Measurements from ENCODE around the gene PATL1. TPM values are rescaled to one million over a fixed set of nuclear protein-coding genes. Genes with fewer than 3 reads are reported as not detected.

PATL1 gene
- total and polyA plus RNA-seq, 2 experiments from 2014 or later, result 12.9 to 19.6 TPM

DNA sequence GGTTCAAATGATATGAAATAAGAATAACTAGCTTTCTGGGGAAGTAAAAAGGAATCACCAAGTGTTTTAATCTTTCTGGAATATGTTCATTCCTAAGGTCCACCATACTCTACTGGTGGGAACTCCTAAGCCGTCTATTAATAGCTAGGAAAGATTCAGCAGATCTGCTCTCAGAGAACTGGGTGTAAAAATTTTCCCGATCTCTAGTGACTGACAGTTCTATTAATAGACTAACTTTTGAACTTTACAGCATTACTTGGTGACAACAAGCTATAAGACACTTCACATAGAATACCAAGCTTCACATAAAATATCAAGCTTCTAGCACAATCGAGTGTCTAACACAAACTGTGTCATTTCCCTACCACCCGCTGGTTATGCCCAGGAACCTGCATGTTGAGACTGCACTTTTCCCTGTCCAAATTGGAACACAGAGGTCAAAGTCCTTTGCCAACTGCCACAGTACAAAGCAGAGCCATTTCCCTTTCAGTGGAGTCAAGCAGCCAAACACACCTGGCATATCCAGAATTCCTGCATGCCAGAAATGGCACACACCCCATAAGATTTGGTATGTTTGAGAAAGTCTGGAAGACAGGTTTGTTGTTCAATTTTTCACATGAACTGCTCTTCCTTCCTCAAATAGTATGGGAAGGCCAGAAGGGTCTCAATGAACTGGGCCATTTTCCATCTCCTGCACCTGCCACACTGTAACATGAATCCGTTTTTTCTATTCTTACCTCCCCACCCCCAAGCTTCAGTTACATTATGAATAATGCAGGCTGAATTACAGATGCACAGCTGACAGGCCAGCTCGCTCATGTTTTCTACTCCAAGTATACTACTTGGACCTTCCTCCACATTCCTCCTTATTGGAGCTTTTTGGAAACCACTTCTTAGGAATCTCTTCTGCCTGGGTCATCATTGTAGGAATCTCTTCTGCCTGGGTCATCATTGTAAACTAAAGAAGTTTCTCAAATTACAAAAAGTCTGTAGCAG is 57.0 kb downstream of the PATL1 start (continued):
- TF ChIP-seq ZNF331 (CRISPR knock-in tag; IDR thresholded peaks at IDR 0.05; ENCODE audit: low read depth) (no peak), EZH2 (IDR thresholded peaks at IDR 0.05; ENCODE audit: low read depth, unreplicated experiment) (no peak)

DNA sequence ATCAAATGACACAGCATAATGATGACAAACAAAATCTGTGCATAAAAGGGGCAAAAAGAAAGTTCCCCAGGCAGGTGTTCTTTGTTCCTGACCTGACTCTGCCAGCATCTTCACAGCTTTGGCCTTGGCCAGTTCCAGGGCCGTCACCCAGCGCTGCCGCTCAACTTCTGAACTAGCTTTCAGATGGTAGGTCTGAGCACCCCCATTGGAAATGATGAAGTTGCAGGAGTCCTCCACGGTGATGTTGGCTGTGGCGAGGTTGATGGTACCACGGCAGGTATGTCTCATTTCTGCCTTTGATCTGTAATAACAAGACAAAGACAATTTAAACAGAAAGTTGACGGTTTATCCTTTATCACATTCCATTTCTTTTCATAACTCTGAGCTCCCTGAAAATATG is 58.5 kb downstream of the PATL1 start:
- Histone ChIP-seq H3K36me3 (ENCODE audit: insufficient read depth) (peaks cover 39% of the 10 kb centered on the region), H3K79me2 (replicated peaks; ENCODE audit: insufficient read depth) (peaks cover 56% of the 10 kb centered on the region), H3F3A (replicated peaks; ENCODE audit: low read depth) (no peaks in the 10 kb centered on the region), H3K27me3 (ENCODE audit: insufficient read depth) (no peaks in the 10 kb centered on the region), H2AFZ (no peak overlapping the region), H3K4me1 (ENCODE audit: insufficient read depth) (peaks cover 8% of the 10 kb centered on the region), H3K27ac (ENCODE audit: low read depth) (no peak overlapping the region), H3K9me2 (ENCODE audit: insufficient read depth) (no peaks in the 10 kb centered on the region), H4K20me1 (replicated peaks; ENCODE audit: insufficient read depth) (peaks cover 32% of the 10 kb centered on the region), H3K4me2 (no peak overlapping the region), H3K4me3 (no peak overlapping the region)
- TF ChIP-seq POLR2AphosphoS5 (IDR thresholded peaks at IDR 0.05; ENCODE audit: low read depth), result no peak
- TF ChIP-seq, protein P1, sequence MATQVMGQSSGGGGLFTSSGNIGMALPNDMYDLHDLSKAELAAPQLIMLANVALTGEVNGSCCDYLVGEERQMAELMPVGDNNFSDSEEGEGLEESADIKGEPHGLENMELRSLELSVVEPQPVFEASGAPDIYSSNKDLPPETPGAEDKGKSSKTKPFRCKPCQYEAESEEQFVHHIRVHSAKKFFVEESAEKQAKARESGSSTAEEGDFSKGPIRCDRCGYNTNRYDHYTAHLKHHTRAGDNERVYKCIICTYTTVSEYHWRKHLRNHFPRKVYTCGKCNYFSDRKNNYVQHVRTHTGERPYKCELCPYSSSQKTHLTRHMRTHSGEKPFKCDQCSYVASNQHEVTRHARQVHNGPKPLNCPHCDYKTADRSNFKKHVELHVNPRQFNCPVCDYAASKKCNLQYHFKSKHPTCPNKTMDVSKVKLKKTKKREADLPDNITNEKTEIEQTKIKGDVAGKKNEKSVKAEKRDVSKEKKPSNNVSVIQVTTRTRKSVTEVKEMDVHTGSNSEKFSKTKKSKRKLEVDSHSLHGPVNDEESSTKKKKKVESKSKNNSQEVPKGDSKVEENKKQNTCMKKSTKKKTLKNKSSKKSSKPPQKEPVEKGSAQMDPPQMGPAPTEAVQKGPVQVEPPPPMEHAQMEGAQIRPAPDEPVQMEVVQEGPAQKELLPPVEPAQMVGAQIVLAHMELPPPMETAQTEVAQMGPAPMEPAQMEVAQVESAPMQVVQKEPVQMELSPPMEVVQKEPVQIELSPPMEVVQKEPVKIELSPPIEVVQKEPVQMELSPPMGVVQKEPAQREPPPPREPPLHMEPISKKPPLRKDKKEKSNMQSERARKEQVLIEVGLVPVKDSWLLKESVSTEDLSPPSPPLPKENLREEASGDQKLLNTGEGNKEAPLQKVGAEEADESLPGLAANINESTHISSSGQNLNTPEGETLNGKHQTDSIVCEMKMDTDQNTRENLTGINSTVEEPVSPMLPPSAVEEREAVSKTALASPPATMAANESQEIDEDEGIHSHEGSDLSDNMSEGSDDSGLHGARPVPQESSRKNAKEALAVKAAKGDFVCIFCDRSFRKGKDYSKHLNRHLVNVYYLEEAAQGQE (IDR thresholded peaks at IDR 0.05; ENCODE audit: unreplicated experiment), result no peak
- TF ChIP-seq, protein P2, sequence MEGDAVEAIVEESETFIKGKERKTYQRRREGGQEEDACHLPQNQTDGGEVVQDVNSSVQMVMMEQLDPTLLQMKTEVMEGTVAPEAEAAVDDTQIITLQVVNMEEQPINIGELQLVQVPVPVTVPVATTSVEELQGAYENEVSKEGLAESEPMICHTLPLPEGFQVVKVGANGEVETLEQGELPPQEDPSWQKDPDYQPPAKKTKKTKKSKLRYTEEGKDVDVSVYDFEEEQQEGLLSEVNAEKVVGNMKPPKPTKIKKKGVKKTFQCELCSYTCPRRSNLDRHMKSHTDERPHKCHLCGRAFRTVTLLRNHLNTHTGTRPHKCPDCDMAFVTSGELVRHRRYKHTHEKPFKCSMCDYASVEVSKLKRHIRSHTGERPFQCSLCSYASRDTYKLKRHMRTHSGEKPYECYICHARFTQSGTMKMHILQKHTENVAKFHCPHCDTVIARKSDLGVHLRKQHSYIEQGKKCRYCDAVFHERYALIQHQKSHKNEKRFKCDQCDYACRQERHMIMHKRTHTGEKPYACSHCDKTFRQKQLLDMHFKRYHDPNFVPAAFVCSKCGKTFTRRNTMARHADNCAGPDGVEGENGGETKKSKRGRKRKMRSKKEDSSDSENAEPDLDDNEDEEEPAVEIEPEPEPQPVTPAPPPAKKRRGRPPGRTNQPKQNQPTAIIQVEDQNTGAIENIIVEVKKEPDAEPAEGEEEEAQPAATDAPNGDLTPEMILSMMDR (conservative IDR thresholded peaks at IDR 0.05; ENCODE audit: low read depth in 2 of 2), result no peak
- TF ChIP-seq EZH2phosphoT487 (IDR thresholded peaks at IDR 0.05; ENCODE audit: unreplicated experiment), result no peak
- TF ChIP-seq STAT1 (IDR thresholded peaks at IDR 0.05; ENCODE audit: unreplicated experiment), result no peak
- no peak for TF ChIP-seq EZH2 (IDR thresholded peaks at IDR 0.05; ENCODE audit: low read depth, unreplicated experiment)
- no peak for TF ChIP-seq JUNB (IDR thresholded peaks at IDR 0.05; ENCODE audit: unreplicated experiment)
- no peak for TF ChIP-seq CREB1 (CRISPR knock-in tag; IDR thresholded peaks at IDR 0.05; ENCODE audit: low read depth)
- TF ChIP-seq NANOG (IDR thresholded peaks at IDR 0.05; ENCODE audit: borderline replicate concordance), result no peak
- Mint-ChIP-seq H3K27me3 (ENCODE audit: insufficient read depth, low read depth, poor library complexity) (no peaks in the 10 kb centered on the region), H3K9me3 (no peaks in the 10 kb centered on the region), H3K36me3 (ENCODE audit: low read depth) (peaks cover 50% of the 10 kb centered on the region), H3K4me1 (peaks cover 12% of the 10 kb centered on the region), H3K4me3 (no peak overlapping the region), H3K27ac (no peak overlapping the region)
- ATAC-seq, result no peak
- DNase-seq (ENCODE audit: low spot score), result no peak
